ENCODE data around the gene ATXN1L.

GRCh38 chr16:71903608-71904007 lies 57.8 kb downstream of the ATXN1L start:
- TF ChIP-seq POLR2AphosphoS5 (IDR thresholded peaks at IDR 0.05) (no peak), CTCF (IDR thresholded peaks at IDR 0.05) (no peak), POLR2A (IDR thresholded peaks at IDR 0.05) (no peak)

All from gastroesophageal sphincter (tissue), 3 donors.